Hepatocyte (in vitro differentiated cells): ENCODE measurements around the gene ZBTB20. TPM values are rescaled to one million over a fixed set of nuclear protein-coding genes. Genes with fewer than 3 reads are reported as not detected.

ENCODE experiments used
- DNase-seq: peaks from one replicate; pipeline ENCODE4 v3.0.0-alpha.2; 2016; ENCODE audit warnings: low spot score
- H2AFZ ChIP-seq: fragments of 200-600 bp; sonication (generic); 2 replicates; pipeline ENCODE4 v1.6.0; 2016; ENCODE audit warnings: antibody characterized with exemption, mild to moderate bottlenecking
- H3K27ac ChIP-seq: fragments of 200-600 bp; sonication (generic); 2 replicates; pipeline ENCODE4 v1.5.1; 2016; ENCODE audit warnings: mild to moderate bottlenecking
- H3K27me3 ChIP-seq: fragments of 200-600 bp; sonication (generic); 2 replicates; pipeline ENCODE4 v1.6.1; 2016
- H3K36me3 ChIP-seq: fragments of 200-600 bp; sonication (generic); replicated peaks from 2 replicates; pipeline ENCODE4 v1.5.1; 2016; ENCODE audit warnings: low read depth; ENCODE audit not compliant: insufficient read depth
- H3K4me1 ChIP-seq: fragments of 200-600 bp; sonication (generic); 2 replicates; pipeline ENCODE4 v1.5.1; 2016; ENCODE audit warnings: mild to moderate bottlenecking, moderate library complexity; ENCODE audit not compliant: insufficient read depth
- H3K4me2 ChIP-seq: fragments of 200-600 bp; sonication (generic); 2 replicates; pipeline ENCODE4 v1.6.0; 2016
- H3K4me3 ChIP-seq: fragments of 200-600 bp; sonication (generic); 2 replicates; pipeline ENCODE4 v1.5.1; 2016; ENCODE audit warnings: mild to moderate bottlenecking
- H3K79me2 ChIP-seq: fragments of 200-600 bp; sonication (generic); 2 replicates; pipeline ENCODE4 v1.6.0; 2017; ENCODE audit warnings: mild to moderate bottlenecking
- H3K9me2 ChIP-seq: fragments of 200-600 bp; sonication (generic); replicated peaks from 2 replicates; pipeline ENCODE4 v1.6.0; 2017; ENCODE audit warnings: mild to moderate bottlenecking; ENCODE audit not compliant: insufficient read depth
- H3K9me3 ChIP-seq: fragments of 200-600 bp; sonication (generic); 2 replicates; pipeline ENCODE4 v1.5.1; 2016; ENCODE audit warnings: low read depth, mild to moderate bottlenecking
- H4K20me1 ChIP-seq: fragments of 200-600 bp; sonication (generic); 2 replicates; pipeline ENCODE4 v1.6.0; 2016; ENCODE audit warnings: mild to moderate bottlenecking; ENCODE audit not compliant: insufficient read depth, poor library complexity, severe bottlenecking
- EZH2 ChIP-seq: fragments of 200-600 bp; sonication (generic); IDR thresholded peaks from 2 replicates; pipeline ENCODE4 v1.6.1; 2016; ENCODE audit warnings: antibody characterized with exemption, mild to moderate bottlenecking, borderline replicate concordance
- EZH2phosphoT487 ChIP-seq: fragments of 200-600 bp; sonication (generic); IDR thresholded peaks from one replicate; pipeline ENCODE4 v1.6.1; 2018; ENCODE audit warnings: antibody characterized with exemption, mild to moderate bottlenecking, low read depth, moderate library complexity; ENCODE audit not compliant: unreplicated experiment, severe bottlenecking
- WGBS: methylation state at CpG from one replicate; pipeline ENCODE4 v1.1.6; 2016; ENCODE audit warnings: low lambda C conversion rate; ENCODE audit errors: missing lambda C conversion rate; 5-methylcytosine and 5-hydroxymethylcytosine counted together
- polyA plus RNA-seq: library from polyadenylated mRNA; unstranded; fragments of >200 nt; fragmentation: Nextera tagmentation; extraction: Ambion mirVana; gene quantifications from 2 replicates; pipeline ENCODE4 v1.2.1, GENCODE V29; 2016
- total RNA-seq: library from RNA; depleted of rRNA; stranded (reverse); fragments of >200 nt; gene quantifications from 2 replicates; pipeline ENCODE4 v1.2.3, GENCODE V29; 2014
- TF ChIP-seq, protein P1 (sequence below): fragments of 200-600 bp; sonication (generic); IDR thresholded peaks from 2 replicates; pipeline ENCODE4 v1.5.1; 2016; ENCODE audit warnings: antibody characterized with exemption, mild to moderate bottlenecking; ENCODE audit not compliant: poor library complexity

The ZBTB20 gene
- total and polyA plus RNA-seq, 2 experiments from 2014 or later = 25.8 to 28.0 TPM

GRCh38 chr3:114758831-114759699 lies 388.0 kb downstream of the ZBTB20 start:
- peaks cover 12% of the 10 kb centered on the region for H3K4me1 ChIP-seq
- peak overlapping the region; percentile 69 for H3K4me2 ChIP-seq
- WGBS = 49% methylated on average over 8 of the region's 8 CpGs
- DNase-seq = peak; percentile 11
- H3K9me3 ChIP-seq = no peaks in the 10 kb centered on the region
- H2AFZ ChIP-seq = no peak overlapping the region
- no peaks in the 10 kb centered on the region for H4K20me1 ChIP-seq
- H3K9me2 ChIP-seq = no peaks in the 10 kb centered on the region
- TF ChIP-seq EZH2 (no peak), EZH2phosphoT487 (no peak)
- TF ChIP-seq, protein P1, sequence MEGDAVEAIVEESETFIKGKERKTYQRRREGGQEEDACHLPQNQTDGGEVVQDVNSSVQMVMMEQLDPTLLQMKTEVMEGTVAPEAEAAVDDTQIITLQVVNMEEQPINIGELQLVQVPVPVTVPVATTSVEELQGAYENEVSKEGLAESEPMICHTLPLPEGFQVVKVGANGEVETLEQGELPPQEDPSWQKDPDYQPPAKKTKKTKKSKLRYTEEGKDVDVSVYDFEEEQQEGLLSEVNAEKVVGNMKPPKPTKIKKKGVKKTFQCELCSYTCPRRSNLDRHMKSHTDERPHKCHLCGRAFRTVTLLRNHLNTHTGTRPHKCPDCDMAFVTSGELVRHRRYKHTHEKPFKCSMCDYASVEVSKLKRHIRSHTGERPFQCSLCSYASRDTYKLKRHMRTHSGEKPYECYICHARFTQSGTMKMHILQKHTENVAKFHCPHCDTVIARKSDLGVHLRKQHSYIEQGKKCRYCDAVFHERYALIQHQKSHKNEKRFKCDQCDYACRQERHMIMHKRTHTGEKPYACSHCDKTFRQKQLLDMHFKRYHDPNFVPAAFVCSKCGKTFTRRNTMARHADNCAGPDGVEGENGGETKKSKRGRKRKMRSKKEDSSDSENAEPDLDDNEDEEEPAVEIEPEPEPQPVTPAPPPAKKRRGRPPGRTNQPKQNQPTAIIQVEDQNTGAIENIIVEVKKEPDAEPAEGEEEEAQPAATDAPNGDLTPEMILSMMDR = no peak
- H3K27me3 ChIP-seq = no peaks in the 10 kb centered on the region
- H3K79me2 ChIP-seq = no peaks in the 10 kb centered on the region
- H3K27ac ChIP-seq = peak overlapping the region; percentile 14
- H3K36me3 ChIP-seq = no peaks in the 10 kb centered on the region
- H3K4me3 ChIP-seq = peak overlapping the region; percentile 4

DNA sequence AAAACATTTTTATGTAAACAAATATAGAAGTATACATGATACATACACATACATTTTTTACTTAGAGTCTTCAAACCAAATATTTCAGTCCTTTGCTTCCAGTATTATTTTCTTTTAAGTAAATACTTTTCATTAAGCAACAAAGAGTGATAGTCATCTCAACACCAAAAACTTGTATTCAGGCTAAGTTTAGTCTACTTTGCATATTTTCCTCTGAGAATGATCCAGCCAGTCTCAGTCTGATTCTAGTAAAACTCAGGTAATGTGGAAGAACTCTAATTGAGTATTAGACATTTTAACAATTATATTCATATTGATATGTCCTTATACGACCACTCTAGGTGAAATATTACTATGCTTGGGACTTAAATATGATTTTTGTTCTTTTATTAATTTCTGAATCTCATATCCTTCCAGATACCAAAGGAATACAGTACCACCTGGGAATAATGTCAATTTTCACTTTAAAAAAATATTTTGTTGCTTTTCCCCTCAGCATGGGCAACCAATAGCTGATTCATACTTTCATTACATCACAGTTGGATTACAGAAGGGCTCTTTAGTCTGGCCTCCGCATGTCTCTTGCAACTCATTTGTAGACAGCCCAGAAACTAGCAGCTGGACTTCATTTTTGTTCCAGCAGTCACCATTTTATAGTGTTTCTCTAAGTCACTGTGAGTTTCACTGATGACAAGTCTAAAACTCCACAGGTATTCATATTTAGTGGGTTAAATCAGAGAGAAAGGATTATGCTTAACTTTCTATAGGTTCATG lies 390.4 kb downstream of the ZBTB20 start:
- Histone ChIP-seq H3K27ac (no peak overlapping the region), H4K20me1 (no peaks in the 10 kb centered on the region), H3K36me3 (no peaks in the 10 kb centered on the region), H3K4me1 (peaks cover 12% of the 10 kb centered on the region), H3K27me3 (no peaks in the 10 kb centered on the region), H3K79me2 (no peaks in the 10 kb centered on the region), H3K9me2 (no peaks in the 10 kb centered on the region), H3K9me3 (no peaks in the 10 kb centered on the region), H3K4me2 (no peak overlapping the region), H2AFZ (no peak overlapping the region), H3K4me3 (no peak overlapping the region)
- WGBS = 83% methylated on average over 2 of the region's 2 CpGs
- TF ChIP-seq, protein P1 = no peak
- TF ChIP-seq EZH2phosphoT487 (no peak), EZH2 (no peak)
- DNase-seq = no peak

- peak overlapping the region; percentile 62 for H3K27ac ChIP-seq
- no peak for DNase-seq
- H3K79me2 ChIP-seq = peaks cover 5% of the 10 kb centered on the region
- H3K4me1 ChIP-seq = no peaks in the 10 kb centered on the region
- no peaks in the 10 kb centered on the region for H3K9me3 ChIP-seq
- H3K27me3 ChIP-seq = no peaks in the 10 kb centered on the region
- no peaks in the 10 kb centered on the region for H3K36me3 ChIP-seq
- 89% methylated on average over 3 of the region's 3 CpGs for WGBS
- H3K4me2 ChIP-seq = peak overlapping the region; percentile 45
- H3K4me3 ChIP-seq = no peak overlapping the region
- TF ChIP-seq EZH2phosphoT487 = no peak
- TF ChIP-seq EZH2 = no peak
- TF ChIP-seq, protein P1 = no peak
- H3K9me2 ChIP-seq = no peaks in the 10 kb centered on the region
- H4K20me1 ChIP-seq = no peaks in the 10 kb centered on the region
- H2AFZ ChIP-seq = no peak overlapping the region
These were observed 400.6 kb downstream of the ZBTB20 start for GRCh38 chr3:114746502-114746901.
